Peyer's patch (tissue), 4 donors: Measurements from ENCODE around the gene IL31RA. TPM values are rescaled to one million over a fixed set of nuclear protein-coding genes. Genes with fewer than 3 reads are reported as not detected.

Experiments used
- DNase-seq, 3 donors: peaks; one replicate each; pipeline ENCODE4 v3.0.0-alpha.2; 2017 to 2019
- H3K27ac ChIP-seq, 4 donors: fragments of 200-600 bp; sonication (generic); one replicate each; pipeline ENCODE4 v1.5.1; 2016 to 2019
- H3K27me3 ChIP-seq, 2 donors: fragments of 200-600 bp; sonication (generic); one replicate each; pipeline ENCODE4 v1.5.1; 2019
- H3K36me3 ChIP-seq, 3 donors: fragments of 200-600 bp; sonication (generic); one replicate each; pipeline ENCODE4 v1.5.1; 2016 to 2019
- H3K4me1 ChIP-seq, 4 donors: fragments of 200-600 bp; sonication (generic); one replicate each; pipeline ENCODE4 v1.5.1; 2016 to 2019
- H3K4me3 ChIP-seq, 4 donors: fragments of 200-600 bp; sonication (generic); 1 replicate in 3 of 4; 2 replicates in 1 of 4; pipeline ENCODE4 v1.5.1; 2016 to 2019; ENCODE audit warnings: mild to moderate bottlenecking in 1 of 4
- H3K9me3 ChIP-seq, 4 donors: fragments of 200-600 bp; sonication (generic); one replicate each; pipeline ENCODE4 v1.5.1; 2016 to 2019; ENCODE audit warnings: mild to moderate bottlenecking in 1 of 4
- CTCF ChIP-seq, 6 experiments: fragments of 450-650 bp in 4 of 6; fragments of 200-600 bp in 2 of 6; sonication (generic) in 1 of 6; IDR thresholded peaks; one replicate each; pipeline ENCODE4 v1.5.1; 2017 to 2019; ENCODE audit warnings: antibody characterized with exemption in 6 of 6, mild to moderate bottlenecking in 3 of 6, moderate library complexity in 1 of 6
- POLR2A ChIP-seq, 2 donors: fragments of 450-650 bp; IDR thresholded peaks; one replicate each; pipeline ENCODE4 v1.5.1; 2017; ENCODE audit warnings: antibody characterized with exemption in 2 of 2, mild to moderate bottlenecking in 2 of 2, moderate library complexity in 2 of 2
- small RNA-seq, 2 donors: library from RNA; depleted of rRNA; stranded (forward); fragments of <200 nt; gene quantifications; one replicate each; pipeline ENCODE3, GENCODE V24; 2016
- total RNA-seq, 4 donors: library from RNA; depleted of rRNA; stranded (reverse); fragments of >200 nt; gene quantifications; one replicate each; pipeline ENCODE4 v1.1.0, GENCODE V29; 2016

IL31RA gene
- total RNA-seq, 4 donors from 2014 or later: not detected

- H3K27ac ChIP-seq: no peak overlapping the region
- DNase-seq: no peak
- H3K9me3 ChIP-seq: no peaks in the 10 kb centered on the region
- H3K36me3 ChIP-seq: peaks cover 0 to 67% (median 0%) of the 10 kb centered on the region in 3 donors
- no peak overlapping the region for H3K4me3 ChIP-seq
- TF ChIP-seq CTCF (IDR thresholded peaks at IDR 0.05) (no peak), POLR2A (IDR thresholded peaks at IDR 0.05) (no peak)
- H3K27me3 ChIP-seq: no peaks in the 10 kb centered on the region
- H3K4me1 ChIP-seq: no peaks in the 10 kb centered on the region
Measured at GRCh38 chr5:55960779-55961178, 109.6 kb downstream of the IL31RA start.

- H3K9me3 ChIP-seq: no peaks in the 10 kb centered on the region
- DNase-seq: no peak
- TF ChIP-seq CTCF (IDR thresholded peaks at IDR 0.05) (no peak), POLR2A (IDR thresholded peaks at IDR 0.05) (no peak)
- H3K27me3 ChIP-seq: no peaks in the 10 kb centered on the region
- no peaks in the 10 kb centered on the region for H3K4me1 ChIP-seq
- no peak overlapping the region for H3K4me3 ChIP-seq
- H3K27ac ChIP-seq: no peak overlapping the region
- peaks cover 0 to 61% (median 0%) of the 10 kb centered on the region in 3 donors for H3K36me3 ChIP-seq
Measured at GRCh38 chr5:55965525-55965924, 114.4 kb downstream of the IL31RA start.

GRCh38 chr5:55966284-55966683, 115.1 kb downstream of the IL31RA start:
- H3K27ac ChIP-seq: no peak overlapping the region
- peaks cover 0 to 57% (median 0%) of the 10 kb centered on the region in 3 donors for H3K36me3 ChIP-seq
- no peaks in the 10 kb centered on the region for H3K4me1 ChIP-seq
- H3K9me3 ChIP-seq: no peaks in the 10 kb centered on the region
- no peak for DNase-seq
- no peak overlapping the region for H3K4me3 ChIP-seq
- TF ChIP-seq POLR2A (IDR thresholded peaks at IDR 0.05) (no peak), CTCF (IDR thresholded peaks at IDR 0.05) (no peak)
- H3K27me3 ChIP-seq: no peaks in the 10 kb centered on the region

- TF ChIP-seq CTCF (IDR thresholded peaks at IDR 0.05) (no peak), POLR2A (IDR thresholded peaks at IDR 0.05) (no peak)
- no peaks in the 10 kb centered on the region for H3K27me3 ChIP-seq
- no peak overlapping the region for H3K27ac ChIP-seq
- peaks cover 0 to 4% (median 0%) of the 10 kb centered on the region in 4 donors for H3K4me1 ChIP-seq
- no peak for DNase-seq
- H3K9me3 ChIP-seq: no peaks in the 10 kb centered on the region
- peaks cover 0 to 46% (median 0%) of the 10 kb centered on the region in 3 donors for H3K36me3 ChIP-seq
- H3K4me3 ChIP-seq: no peak overlapping the region
Measured at GRCh38 chr5:55969956-55970355, 118.8 kb downstream of the IL31RA start.

Small RNA genes lying within 50 kb of the gene (small RNA-seq; reads per million reads assigned to genes)
- gene AC016596.1: 0 reads per million in 2 donors

Other genes with a start within 250 kb of the IL31RA start
- gene SLC38A9, start 139.0 kb upstream of the IL31RA start, total RNA-seq: 10 to 100 TPM; 26.3 to 53.6 (median 32.0) TPM
- not detected for gene DDX4, start 113.3 kb upstream of the IL31RA start, total RNA-seq
- gene IL6ST, start 143.6 kb downstream of the IL31RA start, total RNA-seq: 100 to 1,000 TPM in 2 of 4 donors, 10 to 100 TPM in 2; 88.8 to 179 (median 116) TPM